HG02571 (cell line): ENCODE measurements around the gene CENPS.

Experiments used
- ATAC-seq: cut with Tn5 transposase; IDR thresholded peaks from one replicate; pipeline ENCODE4 v1.9.1; 2021; ENCODE audit warnings: mild to moderate bottlenecking, moderate library complexity; ENCODE audit not compliant: unreplicated experiment

The CENPS gene

GRCh38 chr1:10489291-10490055, 59.2 kb downstream of the CENPS start:
- no peak for ATAC-seq

- ATAC-seq: no peak
These were observed 60.2 kb downstream of the CENPS start for GRCh38 chr1:10490286-10490970.
